Erythroblast (primary cell): ENCODE results near the gene PLA2G5.

Source experiments
- GATA1 ChIP-seq: IDR thresholded peaks from 2 replicates; pipeline ENCODE4 v1.6.1; 2011; ENCODE audit warnings: low read depth, mild to moderate bottlenecking, control low read depth, low read length, moderate library complexity
- POLR2A ChIP-seq: IDR thresholded peaks from 2 replicates; pipeline ENCODE4 v1.6.1; 2011; ENCODE audit warnings: mild to moderate bottlenecking, low read length

- no peak for TF ChIP-seq POLR2A
- TF ChIP-seq GATA1: no peak
Measured at GRCh38 chr1:20075345-20075744, 5.4 kb downstream of the PLA2G5 start.
